Measurements from ENCODE around the gene PAM.

The PAM gene

GRCh38 chr5:102815084-102815483, 60.0 kb downstream of the PAM start:
- Histone ChIP-seq H3K4me1 (ENCODE audit: insufficient read depth, insufficient read length) (no peaks in the 10 kb centered on the region), H3K9ac (ENCODE audit: insufficient read length, low read depth) (no peak overlapping the region), H3K27me3 (ENCODE audit: insufficient read depth, insufficient read length) (no peaks in the 10 kb centered on the region), H3K9me3 (ENCODE audit: insufficient read depth, low read length) (no peaks in the 10 kb centered on the region), H3K36me3 (ENCODE audit: insufficient read depth, insufficient read length, low read length) (no peaks in the 10 kb centered on the region), H3K4me3 (ENCODE audit: insufficient read length, low read depth) (no peak overlapping the region)
- TF ChIP-seq SUZ12 (IDR thresholded peaks at IDR 0.05; ENCODE audit: extremely low read depth, insufficient read depth, insufficient read length) = no peak
- TF ChIP-seq YY1 (IDR thresholded peaks at IDR 0.05; ENCODE audit: insufficient read depth, insufficient read length) = no peak
- no peak for TF ChIP-seq ZNF274 (IDR thresholded peaks at IDR 0.05; ENCODE audit: low read depth, low read length)
- DNase-seq (ENCODE audit: low read depth, low spot score) = no peak

GRCh38 chr5:102815540-102816332, 60.6 kb downstream of the PAM start:
- TF ChIP-seq SUZ12 (IDR thresholded peaks at IDR 0.05; ENCODE audit: extremely low read depth, insufficient read depth, insufficient read length) = no peak
- TF ChIP-seq YY1 (IDR thresholded peaks at IDR 0.05; ENCODE audit: insufficient read depth, insufficient read length) = no peak
- no peak for TF ChIP-seq ZNF274 (IDR thresholded peaks at IDR 0.05; ENCODE audit: low read depth, low read length)
- no peak overlapping the region for H3K9ac ChIP-seq (ENCODE audit: insufficient read length, low read depth)
- H3K4me1 ChIP-seq (ENCODE audit: insufficient read depth, insufficient read length) = no peaks in the 10 kb centered on the region
- H3K27me3 ChIP-seq (ENCODE audit: insufficient read depth, insufficient read length) = no peaks in the 10 kb centered on the region
- no peaks in the 10 kb centered on the region for H3K9me3 ChIP-seq (ENCODE audit: insufficient read depth, low read length)
- no peaks in the 10 kb centered on the region for H3K36me3 ChIP-seq (ENCODE audit: insufficient read depth, insufficient read length, low read length)
- no peak overlapping the region for H3K4me3 ChIP-seq (ENCODE audit: insufficient read length, low read depth)
- DNase-seq (ENCODE audit: low read depth, low spot score) = no peak

- TF ChIP-seq YY1 (IDR thresholded peaks at IDR 0.05; ENCODE audit: insufficient read depth, insufficient read length) (no peak), SUZ12 (IDR thresholded peaks at IDR 0.05; ENCODE audit: extremely low read depth, insufficient read depth, insufficient read length) (no peak)
Measured at GRCh38 chr5:102818345-102818744, 63.2 kb downstream of the PAM start.

GRCh38 chr5:102818934-102819333, 63.8 kb downstream of the PAM start:
- H3K9me3 ChIP-seq (ENCODE audit: insufficient read depth, low read length) = no peaks in the 10 kb centered on the region
- TF ChIP-seq YY1 (IDR thresholded peaks at IDR 0.05; ENCODE audit: insufficient read depth, insufficient read length) (no peak), SUZ12 (IDR thresholded peaks at IDR 0.05; ENCODE audit: extremely low read depth, insufficient read depth, insufficient read length) (no peak), ZNF274 (IDR thresholded peaks at IDR 0.05; ENCODE audit: low read depth, low read length) (no peak)
- no peaks in the 10 kb centered on the region for H3K4me1 ChIP-seq (ENCODE audit: insufficient read depth, insufficient read length)
- DNase-seq (ENCODE audit: low read depth, low spot score) = no peak
- no peaks in the 10 kb centered on the region for H3K27me3 ChIP-seq (ENCODE audit: insufficient read depth, insufficient read length)
- no peaks in the 10 kb centered on the region for H3K36me3 ChIP-seq (ENCODE audit: insufficient read depth, insufficient read length, low read length)
- no peak overlapping the region for H3K9ac ChIP-seq (ENCODE audit: insufficient read length, low read depth)
- no peak overlapping the region for H3K4me3 ChIP-seq (ENCODE audit: insufficient read length, low read depth)

More at GRCh38 chr5:102818345-102818744, 63.2 kb downstream of the PAM start:
- no peak overlapping the region for H3K4me3 ChIP-seq (ENCODE audit: insufficient read length, low read depth)
- H3K9ac ChIP-seq (ENCODE audit: insufficient read length, low read depth) = no peak overlapping the region
- no peaks in the 10 kb centered on the region for H3K9me3 ChIP-seq (ENCODE audit: insufficient read depth, low read length)
- no peak for DNase-seq (ENCODE audit: low read depth, low spot score)
- no peaks in the 10 kb centered on the region for H3K4me1 ChIP-seq (ENCODE audit: insufficient read depth, insufficient read length)
- no peaks in the 10 kb centered on the region for H3K36me3 ChIP-seq (ENCODE audit: insufficient read depth, insufficient read length, low read length)
- H3K27me3 ChIP-seq (ENCODE audit: insufficient read depth, insufficient read length) = no peaks in the 10 kb centered on the region

GRCh38 chr5:102819634-102820033, 64.5 kb downstream of the PAM start:
- no peak for DNase-seq (ENCODE audit: low read depth, low spot score)
- Histone ChIP-seq H3K4me3 (ENCODE audit: insufficient read length, low read depth) (no peak overlapping the region), H3K36me3 (ENCODE audit: insufficient read depth, insufficient read length, low read length) (no peaks in the 10 kb centered on the region), H3K27me3 (ENCODE audit: insufficient read depth, insufficient read length) (no peaks in the 10 kb centered on the region), H3K4me1 (ENCODE audit: insufficient read depth, insufficient read length) (no peaks in the 10 kb centered on the region), H3K9ac (ENCODE audit: insufficient read length, low read depth) (no peak overlapping the region), H3K9me3 (ENCODE audit: insufficient read depth, low read length) (no peaks in the 10 kb centered on the region)
- TF ChIP-seq ZNF274 (IDR thresholded peaks at IDR 0.05; ENCODE audit: low read depth, low read length) (no peak), YY1 (IDR thresholded peaks at IDR 0.05; ENCODE audit: insufficient read depth, insufficient read length) (no peak), SUZ12 (IDR thresholded peaks at IDR 0.05; ENCODE audit: extremely low read depth, insufficient read depth, insufficient read length) (no peak)

- TF ChIP-seq SUZ12 (IDR thresholded peaks at IDR 0.05; ENCODE audit: extremely low read depth, insufficient read depth, insufficient read length) (no peak), YY1 (IDR thresholded peaks at IDR 0.05; ENCODE audit: insufficient read depth, insufficient read length) (no peak), ZNF274 (IDR thresholded peaks at IDR 0.05; ENCODE audit: low read depth, low read length) (no peak)
- H3K4me1 ChIP-seq (ENCODE audit: insufficient read depth, insufficient read length) = no peaks in the 10 kb centered on the region
- no peaks in the 10 kb centered on the region for H3K27me3 ChIP-seq (ENCODE audit: insufficient read depth, insufficient read length)
- no peak overlapping the region for H3K4me3 ChIP-seq (ENCODE audit: insufficient read length, low read depth)
- no peaks in the 10 kb centered on the region for H3K9me3 ChIP-seq (ENCODE audit: insufficient read depth, low read length)
- H3K36me3 ChIP-seq (ENCODE audit: insufficient read depth, insufficient read length, low read length) = no peaks in the 10 kb centered on the region
- no peak for DNase-seq (ENCODE audit: low read depth, low spot score)
- no peak overlapping the region for H3K9ac ChIP-seq (ENCODE audit: insufficient read length, low read depth)
Measured at GRCh38 chr5:102823441-102823874, 68.4 kb downstream of the PAM start.

GRCh38 chr5:102826629-102827028, 71.5 kb downstream of the PAM start:
- Histone ChIP-seq H3K27me3 (ENCODE audit: insufficient read depth, insufficient read length) (no peaks in the 10 kb centered on the region), H3K9ac (ENCODE audit: insufficient read length, low read depth) (no peak overlapping the region), H3K4me1 (ENCODE audit: insufficient read depth, insufficient read length) (no peaks in the 10 kb centered on the region), H3K36me3 (ENCODE audit: insufficient read depth, insufficient read length, low read length) (no peaks in the 10 kb centered on the region), H3K9me3 (ENCODE audit: insufficient read depth, low read length) (no peaks in the 10 kb centered on the region), H3K4me3 (ENCODE audit: insufficient read length, low read depth) (no peak overlapping the region)
- no peak for TF ChIP-seq ZNF274 (IDR thresholded peaks at IDR 0.05; ENCODE audit: low read depth, low read length)
- TF ChIP-seq YY1 (IDR thresholded peaks at IDR 0.05; ENCODE audit: insufficient read depth, insufficient read length) = no peak
- no peak for TF ChIP-seq SUZ12 (IDR thresholded peaks at IDR 0.05; ENCODE audit: extremely low read depth, insufficient read depth, insufficient read length)
- DNase-seq (ENCODE audit: low read depth, low spot score) = no peak
